ENCODE measurements around the gene SIN3A.
"Not testable (repeated sequence)": the region's sequence is repeated elsewhere in the genome, so short reads cannot be mapped to it uniquely, and the experiment has no call there.

SIN3A gene

DNA sequence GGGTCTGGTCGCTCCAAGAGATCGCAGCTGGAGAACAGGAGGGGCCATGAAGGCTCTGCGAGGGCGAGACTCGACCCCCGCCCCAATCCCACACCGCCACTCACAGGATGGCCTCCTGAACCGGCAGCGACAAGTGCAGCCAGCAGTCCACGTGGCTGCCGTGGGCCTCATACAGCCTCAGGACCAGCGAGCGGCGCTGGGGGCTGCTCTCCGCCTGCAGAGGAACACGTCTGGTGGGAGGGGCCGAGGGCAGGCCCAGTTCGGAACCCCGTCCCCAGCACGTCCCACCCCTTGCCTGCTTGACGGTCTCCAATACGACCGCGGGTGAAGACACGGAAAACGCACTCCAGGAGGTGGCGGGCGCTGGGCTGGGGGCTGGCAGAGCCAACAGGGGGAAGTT is 95.5 kb downstream of the SIN3A start:
- DNase-seq: no peak

DNA sequence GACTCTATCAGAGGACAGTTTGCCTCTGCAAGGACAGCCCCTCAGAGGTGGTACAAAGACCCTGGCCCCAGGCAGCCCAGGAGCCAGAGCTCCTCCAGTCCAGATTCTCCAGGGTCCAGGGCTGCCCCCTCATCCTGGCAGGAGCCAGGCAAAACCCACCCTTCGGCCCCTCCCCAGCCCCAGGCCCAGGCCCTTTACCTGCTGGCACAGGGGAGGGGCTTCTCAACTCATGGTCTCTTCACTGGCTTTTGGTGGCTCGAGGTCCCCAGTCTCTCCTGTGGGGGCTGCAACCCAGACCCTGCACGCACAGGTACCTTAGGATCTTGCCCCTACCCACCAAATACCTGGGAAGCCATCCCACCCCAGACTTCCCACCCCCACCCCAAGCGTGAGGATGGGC is 96.1 kb downstream of the SIN3A start:
- no peak for DNase-seq

DNA sequence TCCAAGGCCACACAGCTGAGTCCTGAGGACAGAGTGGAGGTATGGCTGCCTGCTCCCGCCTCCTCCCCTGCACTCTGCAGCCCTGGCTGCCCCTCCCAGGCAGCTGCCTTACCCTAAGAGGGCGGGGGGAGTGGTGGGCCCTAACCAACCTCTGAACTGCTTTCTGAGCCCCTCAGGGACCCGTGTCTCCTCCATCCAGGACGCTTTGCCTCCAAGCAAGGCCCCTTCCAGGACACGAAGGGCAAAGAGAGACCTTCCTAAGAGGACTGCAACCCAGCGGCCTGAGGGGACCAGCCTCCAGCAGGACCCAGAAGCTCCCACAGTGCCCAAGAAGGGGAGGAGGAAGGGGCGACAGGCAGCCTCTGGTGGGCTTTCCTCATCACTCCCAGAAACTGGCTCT is 97.0 kb downstream of the SIN3A start:
- no peak for DNase-seq

DNA sequence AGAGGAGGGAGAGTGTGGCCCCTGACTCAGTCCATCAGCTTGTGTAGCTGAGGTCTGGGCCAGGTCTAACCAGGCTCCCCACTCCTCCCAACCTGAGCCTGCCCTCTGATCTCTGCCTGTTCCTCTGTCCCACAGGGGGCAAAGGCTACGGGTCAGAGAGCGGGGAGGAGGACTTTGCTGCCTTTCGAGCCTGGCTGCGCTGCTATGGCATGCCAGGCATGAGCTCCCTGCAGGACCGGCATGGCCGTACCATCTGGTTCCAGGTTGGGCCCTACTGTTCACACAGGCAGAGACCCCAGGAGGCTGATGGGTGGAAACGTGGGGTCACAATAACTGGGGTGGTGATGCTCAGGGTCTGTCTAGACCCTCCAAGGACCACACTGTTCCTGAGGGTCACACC is 97.9 kb downstream of the SIN3A start:
- no peak for DNase-seq

DNA sequence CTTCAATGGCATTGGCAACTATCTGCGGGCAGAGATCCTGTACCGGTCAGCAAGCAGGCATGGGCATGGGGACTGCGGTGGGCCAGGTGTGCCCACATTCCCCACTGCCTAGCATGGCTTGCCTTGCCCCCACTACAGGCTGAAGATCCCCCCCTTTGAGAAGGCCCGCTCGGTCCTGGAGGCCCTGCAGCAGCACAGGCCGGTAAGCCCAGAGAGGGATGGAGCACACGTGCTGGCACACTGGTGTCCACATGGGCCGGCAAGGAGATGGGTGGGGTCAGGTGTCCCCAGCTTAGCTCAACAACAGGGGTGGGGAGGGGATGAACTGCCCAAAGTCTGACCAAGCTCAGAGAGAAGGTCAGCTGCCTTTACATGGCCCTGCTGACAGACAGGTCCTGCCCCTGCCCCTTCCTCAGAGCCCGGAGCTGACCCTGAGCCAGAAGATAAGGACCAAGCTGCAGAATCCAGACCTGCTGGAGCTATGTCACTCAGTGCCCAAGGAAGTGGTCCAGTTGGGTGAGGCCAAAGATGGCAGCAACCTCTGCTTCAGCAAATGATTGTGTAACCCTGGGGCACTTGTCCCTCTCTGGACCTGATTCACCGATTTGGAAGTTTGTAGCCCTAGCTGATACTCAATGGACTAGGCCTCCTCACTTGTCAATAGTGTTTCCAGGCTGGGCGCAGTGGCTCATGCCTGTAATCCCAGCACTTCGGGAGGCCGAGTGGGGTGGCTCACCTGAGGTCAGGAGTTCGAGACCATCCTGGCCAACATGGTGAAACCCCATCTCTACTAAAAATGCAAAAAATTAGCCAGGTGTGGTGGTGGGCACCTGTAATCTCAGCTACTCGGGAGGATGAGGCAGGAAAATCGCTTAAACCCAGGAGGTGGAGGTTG is 99.1 kb downstream of the SIN3A start:
- no peak for DNase-seq

DNA sequence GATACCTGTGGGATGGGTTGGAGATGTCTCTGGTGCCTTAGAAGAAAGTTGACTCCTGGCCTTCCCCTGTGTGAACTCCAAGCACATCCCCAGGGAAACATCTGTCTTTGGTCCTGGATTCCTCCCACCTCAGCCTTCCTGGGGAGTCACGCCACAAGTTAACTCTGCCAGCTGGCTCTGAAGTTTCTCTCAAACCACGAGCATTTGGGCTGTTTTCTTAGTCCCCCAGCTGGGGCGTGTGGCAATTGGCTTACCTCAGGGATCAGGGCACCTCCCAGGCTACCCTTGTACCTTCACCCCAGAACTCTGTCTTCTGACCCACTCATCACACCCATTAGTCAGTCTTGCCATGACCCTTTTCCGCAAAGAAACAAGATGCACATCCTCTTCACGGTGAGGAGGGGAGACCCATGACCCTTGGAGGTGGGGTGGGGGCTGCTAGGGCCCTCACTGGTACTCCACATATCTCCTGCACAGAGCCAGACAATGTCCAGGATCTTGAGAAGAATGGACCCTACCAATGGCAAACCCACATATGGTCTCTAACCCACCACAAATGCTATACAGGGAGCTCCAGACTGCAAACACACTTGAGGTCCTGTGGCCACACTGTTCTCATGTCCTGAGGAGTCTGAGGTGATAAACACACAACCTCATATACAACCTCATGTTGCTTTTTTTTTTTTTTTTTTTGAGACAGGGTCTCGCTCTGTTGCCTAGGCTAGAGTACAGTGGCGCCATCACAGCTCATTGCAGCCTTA is 100.7 kb downstream of the SIN3A start:
- DNase-seq: no peak

DNA sequence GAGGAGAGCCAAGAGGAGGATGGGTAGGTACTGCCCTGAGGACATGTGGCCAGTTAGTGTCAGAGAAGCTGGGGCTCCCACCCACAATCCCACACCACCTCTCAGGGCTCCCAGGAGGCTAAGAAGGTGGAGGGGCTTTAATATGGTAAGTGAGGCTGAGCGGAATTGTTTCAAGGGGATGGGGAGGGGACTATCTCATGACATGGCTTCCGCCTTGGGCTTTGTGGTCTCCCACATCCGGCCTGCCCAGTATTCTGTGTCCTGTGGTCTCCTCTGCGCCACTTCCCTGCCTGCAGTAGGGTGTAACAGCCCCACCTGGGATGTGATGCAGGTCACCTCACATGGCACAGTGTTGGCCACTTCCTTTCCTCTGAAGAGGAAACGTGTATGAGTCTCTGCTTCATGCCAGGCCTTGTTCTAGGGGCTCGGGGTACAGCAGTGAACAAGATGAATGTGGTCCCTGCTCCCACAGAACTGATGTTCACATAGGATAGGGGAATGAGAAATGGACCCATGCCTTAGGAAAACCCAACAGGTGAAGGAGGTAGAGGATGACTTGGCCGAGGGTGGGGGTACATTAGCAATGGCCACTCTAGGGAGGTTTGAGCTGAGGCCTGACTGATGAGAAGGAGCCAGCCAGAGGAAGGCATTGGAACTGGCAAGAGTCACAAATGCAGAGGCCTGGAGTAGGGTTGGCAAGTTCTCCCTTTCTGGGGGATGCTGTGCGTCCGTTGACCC is 101.5 kb downstream of the SIN3A start:
- peak; percentile 64 for DNase-seq

DNA sequence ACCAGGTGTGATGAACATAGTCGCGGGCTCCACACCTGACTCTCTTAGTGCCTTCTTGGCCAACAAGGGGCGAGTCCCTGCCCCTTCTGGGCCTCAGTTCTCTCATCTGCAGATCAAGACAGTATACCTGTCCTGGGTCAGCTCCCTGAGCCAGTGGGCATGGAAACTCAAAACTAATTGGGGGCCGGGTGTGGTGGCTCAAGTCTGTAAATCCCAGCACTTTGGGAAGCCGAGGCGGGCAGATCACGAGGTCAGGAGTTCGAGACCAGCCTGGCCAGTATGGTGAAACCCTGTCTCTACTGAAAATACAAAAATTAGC is 102.2 kb downstream of the SIN3A start:
- not testable (repeated sequence) for DNase-seq

DNA sequence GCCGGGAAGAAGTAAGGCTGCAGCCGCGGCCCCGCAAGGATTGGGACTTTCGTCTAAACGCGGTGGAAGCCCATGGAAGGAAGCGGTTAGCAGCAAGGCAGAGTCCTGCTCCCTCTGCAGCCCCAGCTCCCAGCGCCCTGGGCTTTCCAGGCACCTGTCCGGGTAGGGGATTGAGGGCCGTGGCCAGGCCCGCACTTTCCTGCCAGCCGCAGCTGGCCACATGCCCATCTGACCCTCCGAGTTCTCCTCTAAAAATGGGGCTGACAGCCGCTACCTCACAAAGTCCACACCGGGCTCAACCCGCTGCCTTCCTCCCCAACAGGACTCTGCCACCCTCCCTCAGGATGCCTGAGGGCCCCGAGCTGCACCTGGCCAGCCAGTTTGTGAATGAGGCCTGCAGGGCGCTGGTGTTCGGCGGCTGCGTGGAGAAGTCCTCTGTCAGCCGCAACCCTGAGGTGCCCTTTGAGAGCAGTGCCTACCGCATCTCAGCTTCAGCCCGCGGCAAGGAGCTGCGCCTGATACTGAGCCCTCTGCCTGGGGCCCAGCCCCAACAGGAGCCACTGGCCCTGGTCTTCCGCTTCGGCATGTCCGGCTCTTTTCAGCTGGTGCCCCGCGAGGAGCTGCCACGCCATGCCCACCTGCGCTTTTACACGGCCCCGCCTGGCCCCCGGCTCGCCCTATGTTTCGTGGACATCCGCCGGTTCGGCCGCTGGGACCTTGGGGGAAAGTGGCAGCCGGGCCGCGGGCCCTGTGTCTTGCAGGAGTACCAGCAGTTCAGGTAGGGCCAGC is 102.7 kb downstream of the SIN3A start:
- DNase-seq: no peak

DNA sequence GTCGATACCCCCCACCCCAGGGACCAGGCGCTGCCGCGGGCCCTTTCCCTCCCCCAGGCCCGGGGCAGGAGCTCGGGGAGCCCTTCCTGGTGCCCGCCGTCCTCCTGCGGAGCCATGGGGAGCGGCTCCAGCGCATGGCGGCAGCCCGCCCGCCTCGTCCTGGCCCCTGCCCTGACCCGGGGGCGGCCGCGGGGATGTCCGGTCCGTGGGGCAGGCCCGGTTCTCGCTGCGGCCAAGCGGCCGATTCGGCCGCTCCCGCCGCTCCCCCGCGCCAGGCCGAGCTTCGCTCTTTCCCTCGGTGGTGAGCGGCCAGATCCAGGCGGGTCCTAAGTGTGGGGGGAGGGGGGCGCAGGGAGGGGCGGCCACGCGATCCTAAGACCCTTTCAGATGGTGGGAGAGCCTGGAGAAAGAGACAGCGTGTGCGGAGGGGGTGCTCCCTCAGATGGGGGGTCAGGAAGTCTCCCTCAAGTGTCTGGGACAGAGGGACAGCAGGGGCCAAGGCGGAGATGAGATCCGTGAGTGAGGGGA is 103.4 kb downstream of the SIN3A start:
- no peak for DNase-seq

DNA sequence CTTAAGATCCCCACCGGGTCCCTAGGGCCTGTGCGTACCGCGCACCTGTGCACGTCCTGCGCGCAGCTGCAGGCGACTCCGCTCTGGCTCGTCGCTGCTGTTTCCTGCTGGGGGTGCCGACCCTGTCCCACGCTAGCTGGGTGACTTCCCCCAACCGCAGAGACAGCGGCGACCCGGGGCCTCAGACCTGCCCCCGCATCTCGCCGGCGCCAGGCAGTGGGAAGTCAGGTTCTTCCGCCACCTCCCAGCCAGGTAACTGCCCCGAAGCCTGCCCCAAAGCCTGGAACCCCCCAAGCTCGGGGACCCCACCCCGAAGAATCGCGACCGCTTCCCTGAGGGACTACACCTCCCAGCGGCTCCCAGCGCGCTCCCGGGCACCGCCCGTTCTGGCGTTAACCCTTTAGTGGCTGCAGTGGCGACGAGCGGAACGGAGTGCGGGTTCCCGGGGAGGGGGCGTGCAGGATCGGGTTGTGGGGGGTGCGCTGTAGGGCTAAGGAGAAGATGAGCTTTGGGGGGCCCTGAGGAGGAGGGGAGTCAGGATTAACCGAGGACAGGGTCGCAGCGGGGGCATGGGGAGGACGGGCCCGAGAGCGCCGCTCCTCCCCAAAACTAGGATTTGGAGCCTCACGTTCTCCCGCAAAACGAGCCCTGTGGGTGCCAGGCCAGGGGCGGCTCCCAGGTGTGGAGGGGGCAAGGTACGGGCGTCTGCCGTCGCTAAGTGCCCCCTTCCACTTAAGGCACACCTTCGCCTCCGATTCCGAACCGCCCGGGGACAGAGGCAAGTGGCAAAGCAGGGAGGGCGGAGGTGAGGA is 104.1 kb downstream of the SIN3A start:
- no peak for DNase-seq

DNA sequence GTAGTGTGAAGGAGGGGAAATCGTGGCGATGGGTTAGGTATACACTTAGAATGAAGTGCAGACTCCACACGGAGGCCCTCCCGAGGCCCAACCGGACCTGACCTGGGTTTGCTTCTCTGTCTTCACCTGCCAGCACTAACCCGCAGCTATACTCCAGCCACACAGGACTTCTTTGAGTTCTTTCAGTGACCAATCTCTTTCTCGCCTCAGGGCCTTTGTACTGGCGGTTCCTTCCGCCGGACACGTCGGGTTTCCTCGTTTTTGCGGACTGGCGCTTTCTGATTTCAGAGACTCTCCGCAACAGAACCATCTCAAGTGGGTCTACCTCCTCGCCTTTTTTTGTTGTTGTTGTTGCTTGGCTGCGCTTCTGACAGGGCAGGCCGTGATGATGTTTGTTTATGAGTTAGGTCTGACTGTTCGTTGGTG is 104.7 kb downstream of the SIN3A start, which contains the start of gene NEIL1:
Gene NEIL1 (plus strand): TSS at position 244 of the 426 bp plus-strand sequence. CDS start 1,867 bp downstream, outside the sequence.
- no peak for DNase-seq

DNA sequence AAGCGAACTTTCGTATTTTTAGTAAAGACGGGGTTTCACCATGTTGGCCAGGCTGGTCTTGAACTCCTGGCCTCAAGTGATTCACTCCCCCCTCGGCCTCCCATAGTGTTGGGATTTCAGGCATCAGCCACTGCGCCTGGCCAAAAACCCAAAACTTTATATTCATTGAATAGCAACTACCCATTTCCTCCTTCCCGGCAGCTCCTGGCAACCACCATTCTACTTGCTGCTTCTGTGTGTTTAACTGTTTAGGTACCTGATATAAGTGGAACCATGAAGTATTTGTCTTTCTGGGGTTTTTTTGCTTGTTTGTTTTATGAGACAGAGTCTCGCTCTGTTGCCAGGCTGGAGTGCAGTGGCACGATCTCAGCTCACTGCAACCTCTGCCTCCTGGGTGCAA is 107.5 kb downstream of the SIN3A start:
- DNase-seq: not testable (repeated sequence)

DNA sequence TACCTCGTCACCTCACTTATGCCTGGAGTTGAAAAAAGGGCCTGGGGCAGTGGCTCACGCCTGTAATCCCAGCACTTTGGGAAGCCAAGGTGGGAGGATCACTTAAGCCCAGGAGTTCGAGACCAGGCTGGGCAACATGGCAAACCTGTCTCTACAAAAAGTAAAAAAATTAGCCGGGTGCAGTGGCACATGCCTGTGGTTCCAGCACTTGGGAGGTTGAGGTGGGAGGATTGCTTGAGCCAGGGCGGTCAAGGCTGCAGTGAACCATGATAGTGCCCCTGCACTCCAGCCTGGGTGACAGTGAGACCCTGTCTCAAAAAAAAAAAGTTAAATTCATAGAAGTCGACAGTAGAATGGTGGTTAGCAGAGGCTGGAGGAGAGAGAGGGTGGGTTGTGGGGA is 109.3 kb downstream of the SIN3A start:
- DNase-seq: no peak

DNA sequence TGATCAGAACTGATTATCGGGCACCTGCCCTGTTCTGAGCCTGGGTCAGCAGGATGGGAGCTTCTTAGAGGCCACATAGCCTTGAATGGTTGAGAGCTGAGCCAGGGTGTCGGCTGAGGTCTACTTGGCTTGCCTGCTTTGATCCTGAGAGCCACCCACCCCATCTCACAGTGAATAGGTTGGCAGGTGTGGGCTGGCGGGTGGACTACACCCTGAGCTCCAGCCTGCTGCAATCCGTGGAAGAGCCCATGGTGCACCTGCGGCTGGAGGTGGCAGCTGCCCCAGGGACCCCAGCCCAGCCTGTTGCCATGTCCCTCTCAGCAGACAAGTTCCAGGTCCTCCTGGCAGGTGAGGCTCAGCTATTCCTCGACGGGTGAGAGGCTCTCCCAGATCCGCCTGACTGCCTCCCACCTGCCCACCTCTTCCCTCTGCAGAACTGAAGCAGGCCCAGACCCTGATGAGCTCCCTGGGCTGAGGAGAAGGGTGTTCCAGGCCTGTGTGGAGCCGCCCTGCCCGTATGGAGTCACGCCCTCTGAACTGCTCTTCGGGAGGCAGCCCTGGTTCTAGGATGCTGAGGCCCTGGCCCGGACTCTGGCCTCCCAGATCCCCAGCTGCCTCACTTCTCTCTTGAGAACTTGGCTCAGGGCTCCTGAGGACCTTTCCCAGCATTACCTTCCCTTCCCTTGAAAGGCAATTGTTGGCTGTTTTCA is 111.8 kb downstream of the SIN3A start:
- DNase-seq: no peak

DNA sequence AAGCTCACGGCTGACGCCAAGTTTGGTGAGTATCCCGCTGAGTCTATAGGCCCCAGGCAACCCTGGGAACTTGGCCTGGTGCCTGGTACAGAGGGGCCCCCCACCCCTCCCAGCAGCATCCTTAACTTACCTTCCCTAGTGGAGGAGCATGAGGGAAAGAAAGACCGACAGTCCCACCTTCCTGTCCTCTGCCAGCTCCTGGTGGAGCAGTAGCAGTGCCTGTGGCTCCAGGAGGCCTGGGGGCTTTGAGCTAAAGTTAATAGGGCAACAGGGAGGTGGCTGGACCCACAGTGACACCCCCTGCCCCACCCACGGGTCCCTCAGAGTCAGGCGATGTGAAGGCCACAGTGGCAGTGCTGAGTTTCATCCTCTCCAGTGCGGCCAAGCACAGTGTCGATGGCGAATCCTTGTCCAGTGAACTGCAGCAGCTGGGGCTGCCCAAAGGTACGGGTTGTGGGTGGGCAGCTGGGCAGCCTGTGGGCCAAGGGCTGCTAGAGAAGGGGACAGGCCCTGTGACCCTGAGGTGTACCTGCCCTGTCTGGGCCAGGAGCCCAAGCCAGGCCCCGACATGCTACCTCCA is 112.7 kb downstream of the SIN3A start:
- no peak for DNase-seq

DNA sequence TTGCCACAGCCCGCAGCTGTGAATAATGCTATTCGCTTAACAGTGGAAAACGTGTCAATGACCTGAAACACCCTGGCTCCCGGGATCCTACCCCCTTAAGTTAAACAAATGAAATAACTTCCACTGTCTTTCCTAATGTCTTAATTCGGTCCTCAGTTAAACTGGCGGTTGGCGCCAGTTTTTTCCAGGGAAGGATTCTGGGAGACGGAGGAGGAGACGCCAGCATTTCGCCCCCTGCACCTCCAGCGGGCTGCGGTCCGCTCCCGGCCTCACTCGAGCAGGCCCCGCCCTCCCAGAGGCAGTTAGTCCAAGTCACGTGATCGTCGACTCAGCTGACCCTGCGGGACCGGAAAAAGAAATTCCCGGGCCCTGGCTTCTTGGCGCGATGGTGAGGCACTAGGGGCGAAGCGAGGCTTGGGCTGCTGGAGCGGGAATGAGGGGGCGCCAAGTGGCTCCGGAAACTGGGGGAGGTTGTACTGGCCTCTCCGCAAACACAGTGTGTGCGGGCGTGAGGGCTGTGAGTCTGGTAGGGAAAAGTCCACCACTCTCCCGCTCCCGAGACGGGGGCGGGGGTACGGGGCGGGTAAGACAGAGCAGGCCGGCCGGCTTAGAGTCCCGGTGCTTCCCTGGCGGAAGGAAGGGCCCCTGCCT is 115.7 kb downstream of the SIN3A start, which contains the start of gene COMMD4:
Gene COMMD4 (plus strand): TSS at position 359 of the 651 bp plus-strand sequence. CDS start 27 bp downstream, at position 386.
- DNase-seq: peak; percentile 67

DNA sequence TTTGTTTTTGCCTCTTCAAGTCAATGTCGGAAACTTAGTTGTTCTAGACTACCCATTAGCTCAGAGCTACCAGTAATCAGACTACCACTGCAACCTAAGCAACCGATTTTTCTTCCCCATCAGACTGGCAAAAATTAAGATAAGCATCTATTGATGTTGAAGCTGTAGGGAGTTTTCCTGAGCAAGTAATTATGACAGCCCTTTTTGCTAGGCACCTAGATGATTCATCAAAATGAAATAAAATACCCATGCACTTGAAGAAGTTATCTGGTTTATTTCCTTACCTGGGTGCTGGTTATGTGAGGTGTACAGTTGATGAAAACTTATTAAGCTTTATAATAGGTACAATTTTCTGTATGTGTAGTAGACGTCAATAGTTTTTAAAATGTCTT is 116.2 kb downstream of the SIN3A start:
- no peak for DNase-seq

DNA sequence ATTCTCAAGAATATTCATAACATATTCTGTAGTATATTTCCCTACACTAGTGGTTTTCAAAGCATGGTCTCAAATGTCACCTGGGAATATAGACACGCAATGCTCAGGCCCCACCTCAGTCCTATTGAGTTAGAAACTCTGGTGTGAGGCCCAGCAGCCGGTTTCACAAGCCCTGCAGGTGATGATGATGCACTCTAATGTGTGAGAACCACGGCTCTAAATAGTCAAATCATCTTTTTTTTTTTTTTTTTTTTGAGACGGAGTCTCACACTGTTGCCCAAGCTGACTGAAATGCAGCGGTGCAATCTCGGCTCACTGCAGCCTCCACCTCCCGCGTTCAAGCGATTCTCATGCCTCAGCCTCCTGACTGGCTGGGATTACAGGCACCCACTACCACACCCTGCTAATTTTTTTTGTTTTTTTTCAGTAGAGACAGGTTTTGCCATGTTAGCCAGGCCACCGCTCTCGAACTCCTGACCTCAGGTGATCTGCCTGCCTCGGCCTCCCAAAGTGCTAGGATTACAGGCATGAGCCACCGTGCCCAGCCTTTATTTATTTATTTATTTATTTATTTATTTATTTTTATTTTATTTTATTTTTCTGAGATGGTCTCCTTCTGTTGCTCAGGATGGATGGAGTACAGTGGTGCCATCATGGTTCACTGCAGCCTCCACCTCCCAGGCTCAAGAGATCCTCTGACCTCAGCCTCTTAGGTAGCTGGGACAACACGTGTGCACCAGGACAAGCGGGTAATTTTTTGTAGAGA is 117.7 kb downstream of the SIN3A start:
- not testable (repeated sequence) for DNase-seq

Data from KG1 (cell line).